H1 (cell line): ENCODE results near the gene AFAP1L1. TPM values are rescaled to one million over a fixed set of nuclear protein-coding genes. Genes with fewer than 3 reads are reported as not detected.

ENCODE experiments used
- CTCF ChIA-PET: fragments of 300-600 bp; sonication (Branson Sonifier 250); formaldehyde crosslinking; loops from one replicate; lab custom pipeline; 2021; ENCODE audit not compliant: partially characterized antibody; lab: Charles Lee
- POLR2A ChIA-PET: fragments of 300-600 bp; sonication (Branson Sonifier 250); formaldehyde crosslinking; loops from one replicate; lab custom pipeline; 2021; ENCODE audit warnings: inconsistent platforms; ENCODE audit not compliant: partially characterized antibody; lab: Charles Lee
- DNase-seq, 2 experiments: peaks; one replicate each; pipeline versions ENCODE4 v3.0.0 to v3.0.0-alpha.2; 2010 to 2022; ENCODE audit warnings: low spot score in 2 of 2, low read depth in 1 of 2, mixed read lengths in 1 of 2
- FAIRE-seq: peaks from 2 replicates; lab custom pipeline; 2011; peaks lifted over from hg19 to GRCh38; lab: Jason Lieb, UNC
- H2AFZ ChIP-seq: 2 replicates; pipeline ENCODE4 v1.8.1; 2012; ENCODE audit warnings: low read length, inconsistent platforms
- H2AK5ac ChIP-seq: 2 replicates; pipeline ENCODE4 v1.6.1; 2013; ENCODE audit warnings: low read depth, low read length
- H2BK120ac ChIP-seq: replicated peaks from 2 replicates; pipeline ENCODE3; 2013; ENCODE audit warnings: low read depth, low read length, inconsistent platforms
- H2BK12ac ChIP-seq: 2 replicates; pipeline ENCODE4 v1.6.1; 2013; ENCODE audit warnings: low read depth, low read length
- H2BK15ac ChIP-seq: 2 replicates; pipeline ENCODE4 v1.6.1; 2013; ENCODE audit warnings: low read length
- H2BK20ac ChIP-seq: 2 replicates; pipeline ENCODE4 v1.6.1; 2013; ENCODE audit warnings: low read length
- H2BK5ac ChIP-seq: 2 replicates; pipeline ENCODE4 v1.6.1; 2013; ENCODE audit warnings: low read depth, low read length
- H3K14ac ChIP-seq: 2 replicates; pipeline ENCODE4 v1.6.1; 2013; ENCODE audit warnings: inconsistent platforms; ENCODE audit not compliant: insufficient read length
- H3K18ac ChIP-seq: 2 replicates; pipeline ENCODE4 v1.6.1; 2013; ENCODE audit warnings: low read length; ENCODE audit errors: extremely low read depth
- H3K23ac ChIP-seq: 2 replicates; pipeline ENCODE4 v1.6.1; 2013; ENCODE audit warnings: inconsistent platforms; ENCODE audit not compliant: insufficient read length
- H3K23me2 ChIP-seq: 2 replicates; pipeline ENCODE4 v1.6.1; 2013; ENCODE audit warnings: low read depth, low read length
- H3K27ac ChIP-seq: 2 replicates; pipeline ENCODE4 v1.6.1; 2011; ENCODE audit warnings: low read depth, low read length, inconsistent platforms
- H3K27me3 ChIP-seq, 4 experiments: replicated peaks in 1 of 4; 1 replicate in 1 of 4; 2 replicates in 3 of 4; pipeline versions ENCODE4 v1.6.1 to v1.8.1; 2011 to 2013; ENCODE audit warnings: low read length in 3 of 4, mild to moderate bottlenecking in 3 of 4, inconsistent platforms in 2 of 4, mixed read lengths in 2 of 4, moderate library complexity in 1 of 4; ENCODE audit not compliant: control insufficient read depth in 3 of 4, insufficient read depth in 3 of 4; ENCODE audit errors: extremely low read depth in 1 of 4
- H3K36me3 ChIP-seq, 4 experiments: 2 replicates each; pipeline versions ENCODE4 v1.6.1 to v1.8.1; 2011 to 2013; ENCODE audit warnings: mild to moderate bottlenecking in 4 of 4, low read length in 3 of 4, moderate library complexity in 2 of 4, control low read depth in 1 of 4, inconsistent platforms in 1 of 4; ENCODE audit not compliant: insufficient read depth in 4 of 4, control insufficient read depth in 2 of 4
- H3K4ac ChIP-seq: replicated peaks from 2 replicates; pipeline ENCODE3; 2013; ENCODE audit warnings: low read length, low read depth, mixed read lengths, inconsistent platforms; ENCODE audit not compliant: insufficient read length
- H3K4me1 ChIP-seq, 4 experiments: replicated peaks in 1 of 4; 1 replicate in 1 of 4; 2 replicates in 3 of 4; pipeline versions ENCODE4 v1.6.1 to v1.8.1; 2011 to 2013; ENCODE audit warnings: low read length in 3 of 4, inconsistent platforms in 2 of 4, mixed read lengths in 1 of 4; ENCODE audit not compliant: insufficient read depth in 4 of 4, control insufficient read depth in 3 of 4
- H3K4me2 ChIP-seq, 2 experiments: 2 replicates each; pipeline versions ENCODE4 v1.6.1 to v1.8.1; 2011 to 2013; ENCODE audit warnings: low read depth in 2 of 2, low read length in 2 of 2, control low read depth in 1 of 2, inconsistent platforms in 1 of 2, mild to moderate bottlenecking in 1 of 2; ENCODE audit not compliant: insufficient read depth in 1 of 2
- H3K4me3 ChIP-seq, 4 experiments: fragments of 200-600, 300-600 bp in 1 of 4; sonication (generic), shearing (Covaris generic), sonication (Bioruptor Twin) in 1 of 4; 2 replicates each; pipeline versions ENCODE4 v1.5.1 to v1.8.1; 2011 to 2016; ENCODE audit warnings: low read length in 4 of 4, low read depth in 3 of 4, control low read depth in 2 of 4, inconsistent platforms in 2 of 4, mild to moderate bottlenecking in 2 of 4, mixed read lengths in 1 of 4, moderate library complexity in 1 of 4; ENCODE audit not compliant: insufficient read depth in 2 of 4; ENCODE audit errors: extremely low read depth in 1 of 4
- H3K56ac ChIP-seq: replicated peaks from 2 replicates; pipeline ENCODE3; 2013; ENCODE audit warnings: low read depth, mild to moderate bottlenecking, mixed read lengths, low read length, inconsistent platforms; ENCODE audit not compliant: insufficient read length
- H3K79me1 ChIP-seq: 2 replicates; pipeline ENCODE4 v1.6.1; 2013; ENCODE audit warnings: low read depth, low read length, control low read depth
- H3K79me2 ChIP-seq, 2 experiments: 2 replicates each; pipeline versions ENCODE4 v1.6.1 to v1.8.1; 2012 to 2013; ENCODE audit warnings: low read length in 2 of 2, mild to moderate bottlenecking in 2 of 2, inconsistent platforms in 1 of 2; ENCODE audit not compliant: insufficient read depth in 2 of 2, control insufficient read depth in 1 of 2
- H3K9ac ChIP-seq, 4 experiments: replicated peaks in 1 of 4; 1 replicate in 1 of 4; 2 replicates in 3 of 4; pipeline versions ENCODE4 v1.6.1 to v1.8.1; 2011 to 2013; ENCODE audit warnings: low read depth in 3 of 4, low read length in 3 of 4, control low read depth in 2 of 4, mild to moderate bottlenecking in 2 of 4, moderate library complexity in 2 of 4, inconsistent platforms in 1 of 4; ENCODE audit errors: extremely low read depth in 1 of 4
- H3K9me3 ChIP-seq, 2 experiments: 2 replicates each; pipeline versions ENCODE4 v1.6.1 to v1.8.1; 2012 to 2013; ENCODE audit warnings: mild to moderate bottlenecking in 2 of 2, moderate library complexity in 2 of 2, control low read depth in 1 of 2, inconsistent platforms in 1 of 2, low read depth in 1 of 2, low read length in 1 of 2, mixed read lengths in 1 of 2; ENCODE audit not compliant: insufficient read depth in 2 of 2
- H4K20me1 ChIP-seq, 2 experiments: replicated peaks in 1 of 2; 2 replicates each; pipeline versions ENCODE3 to v1.8.1; 2011 to 2013; ENCODE audit warnings: inconsistent platforms in 2 of 2, low read length in 2 of 2, mild to moderate bottlenecking in 1 of 2; ENCODE audit not compliant: insufficient read depth in 2 of 2, control insufficient read depth in 1 of 2
- H4K5ac ChIP-seq: 2 replicates; pipeline ENCODE4 v1.6.1; 2013; ENCODE audit warnings: low read length, low read depth, mixed read lengths, inconsistent platforms; ENCODE audit not compliant: insufficient read length
- H4K8ac ChIP-seq: 2 replicates; pipeline ENCODE4 v1.8.0; 2013; ENCODE audit warnings: mild to moderate bottlenecking, moderate library complexity, low read length, inconsistent platforms; ENCODE audit not compliant: insufficient read depth; ENCODE audit errors: extremely low read depth
- H4K91ac ChIP-seq: replicated peaks from 2 replicates; pipeline ENCODE3; 2013; ENCODE audit warnings: low read length, mixed read lengths, inconsistent platforms; ENCODE audit not compliant: insufficient read length
- NANOG ChIP-seq: IDR thresholded peaks from 2 replicates; pipeline ENCODE4 v1.6.1; 2011; ENCODE audit warnings: low read length, low read depth, mild to moderate bottlenecking, inconsistent platforms; ENCODE audit not compliant: insufficient read depth, poor library complexity, severe bottlenecking
- TEAD4 ChIP-seq: IDR thresholded peaks from 2 replicates; pipeline ENCODE4 v1.6.1; 2012; ENCODE audit warnings: low read depth, low read length, inconsistent platforms, mixed read lengths
- WGBS, 2 experiments: shearing (Covaris generic) in 1 of 2; methylation state at CpG; one replicate each; pipeline versions ENCODE4 v1.1.6 to v1.1.7; 2013 to 2015; ENCODE audit warnings: low lambda C conversion rate in 2 of 2, mixed read lengths in 2 of 2, inconsistent platforms in 1 of 2, low coverage in 1 of 2, missing lambda C conversion rate in 1 of 2; ENCODE audit not compliant: insufficient replicate concordance in 2 of 2, insufficient coverage in 1 of 2, insufficient read length in 1 of 2; ENCODE audit errors: extremely low coverage in 1 of 2, missing lambda C conversion rate in 1 of 2; 5-methylcytosine and 5-hydroxymethylcytosine counted together
- polyA plus RNA-seq, 7 experiments: library from polyadenylated mRNA; depleted of rRNA in 3 of 7; stranded (reverse) in 5 of 7; unstranded in 2 of 7; fragments of >200 nt in 5 of 7; fragments of 200-250 nt in 2 of 7; gene quantifications; 1 replicate in 5 of 7; 2 replicates in 1 of 7; 4 replicates in 1 of 7; pipeline versions ENCODE4 v1.2.1 to v1.2.3, GENCODE V29; 2011 to 2013; ENCODE audit warnings: missing spikeins in 2 of 7, mixed read lengths in 2 of 7
- total RNA-seq: library from RNA; stranded (reverse); fragmentation: NEBNext Ultra II Directional; extraction: Animal tissue kit (Norgen Biotek cat#: 25700); gene quantifications from 2 replicates; pipeline ENCODE4 v1.2.1, GENCODE V29; 2021

The AFAP1L1 gene
- total and polyA plus RNA-seq, 2 of the 8 experiments (the other 6 are each of a cell fraction or from before 2014, with no cell fraction given) = 0.79 to 4.7 TPM

DNA sequence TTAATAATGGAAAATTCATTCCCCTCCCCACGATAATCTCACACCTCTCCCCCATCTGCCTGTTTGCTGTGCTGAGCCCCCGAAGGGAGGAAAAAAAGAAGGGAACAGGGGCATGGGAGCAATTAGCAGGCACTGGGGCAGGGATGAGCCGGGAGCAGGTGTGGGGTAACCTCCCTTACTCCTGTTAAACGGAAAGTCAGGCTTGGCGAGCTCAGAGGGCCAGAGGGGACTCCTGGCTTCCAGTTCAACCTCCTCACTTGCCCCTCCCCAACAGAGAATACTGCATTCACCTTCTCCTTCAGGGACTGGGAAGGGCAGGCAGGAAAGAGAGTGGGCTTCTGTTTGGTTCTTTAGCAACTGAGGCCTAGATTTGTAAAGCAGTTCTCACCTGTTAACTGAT, 1.6 kb downstream of the AFAP1L1 start:
- peak overlapping the region; percentile 81; the same call in 1 of the 2 replicates for H2BK15ac ChIP-seq
- peaks cover 0 to 3% of the 10 kb centered on the region in 2 experiments for H4K20me1 ChIP-seq
- 0 out of 2 replicates have a peak overlapping the region, but pooled peaks have one; percentile 21 for H2BK20ac ChIP-seq
- H3K23ac ChIP-seq = no peak overlapping the region
- WGBS, 2 experiments = 57% methylated on average over 5 of the region's 5 CpGs; no CpG with 5 or more reads in 1 of the 2 experiments
- H3K4me3 ChIP-seq = peak overlapping the region in 1 of 4 experiments; percentile 79; a peak in 2 of 8 replicates
- H3K79me1 ChIP-seq = no peaks in the 10 kb centered on the region
- no peak for TF ChIP-seq NANOG
- no peak for TF ChIP-seq TEAD4
- no peak overlapping the region for H2BK5ac ChIP-seq
- no peak overlapping the region for H2AK5ac ChIP-seq
- CTCF ChIA-PET = interaction anchor here (1.2 to 1.5 kb wide), 5 partner anchors 8 to 531 kb away, joined by 3 to 5 read pairs (median 4); no protein-coding TSS in a partner anchor
- H3K9ac ChIP-seq = no peak overlapping the region
- H3K4me2 ChIP-seq = peak overlapping the region; percentile 89 to 97; a peak in 3 of 4 replicates
- 0 out of 2 replicates have a peak overlapping the region, but pooled peaks have one; percentile 14 for H2BK12ac ChIP-seq
- no peak overlapping the region for H4K91ac ChIP-seq
- H2BK120ac ChIP-seq = no peak overlapping the region
- no peaks in the 10 kb centered on the region for H3K36me3 ChIP-seq
- no peak overlapping the region for H3K56ac ChIP-seq
- H3K14ac ChIP-seq = no peak overlapping the region
- H3K23me2 ChIP-seq = peaks cover 8% of the 10 kb centered on the region; the same call in 1 of the 2 replicates
- no peaks in the 10 kb centered on the region for H3K79me2 ChIP-seq
- DNase-seq = no peak
- H3K4me1 ChIP-seq = peaks cover 7 to 8% (median 7%) of the 10 kb centered on the region in 4 experiments; a peak in 5 of 7 replicates
- H3K27me3 ChIP-seq = peaks cover 8 to 31% (median 20%) of the 10 kb centered on the region in 4 experiments
- no peak overlapping the region for H3K27ac ChIP-seq
- H4K5ac ChIP-seq = no peak overlapping the region
- no peak overlapping the region for H3K4ac ChIP-seq
- peak overlapping the region; percentile 19 for H3K18ac ChIP-seq
- POLR2A ChIA-PET = no interaction called here
- no peaks in the 10 kb centered on the region for H3K9me3 ChIP-seq
- H2AFZ ChIP-seq = no peak overlapping the region
- FAIRE-seq = no peak
- no peak overlapping the region for H4K8ac ChIP-seq
